GM10847 (cell line): ENCODE results near the gene ZNF277.

Source experiments
- POLR2A ChIP-seq: IDR thresholded peaks from 2 replicates; pipeline ENCODE4 v1.6.1; 2011; ENCODE audit not compliant: insufficient read length; ENCODE audit errors: extremely low read depth

Gene ZNF277

DNA sequence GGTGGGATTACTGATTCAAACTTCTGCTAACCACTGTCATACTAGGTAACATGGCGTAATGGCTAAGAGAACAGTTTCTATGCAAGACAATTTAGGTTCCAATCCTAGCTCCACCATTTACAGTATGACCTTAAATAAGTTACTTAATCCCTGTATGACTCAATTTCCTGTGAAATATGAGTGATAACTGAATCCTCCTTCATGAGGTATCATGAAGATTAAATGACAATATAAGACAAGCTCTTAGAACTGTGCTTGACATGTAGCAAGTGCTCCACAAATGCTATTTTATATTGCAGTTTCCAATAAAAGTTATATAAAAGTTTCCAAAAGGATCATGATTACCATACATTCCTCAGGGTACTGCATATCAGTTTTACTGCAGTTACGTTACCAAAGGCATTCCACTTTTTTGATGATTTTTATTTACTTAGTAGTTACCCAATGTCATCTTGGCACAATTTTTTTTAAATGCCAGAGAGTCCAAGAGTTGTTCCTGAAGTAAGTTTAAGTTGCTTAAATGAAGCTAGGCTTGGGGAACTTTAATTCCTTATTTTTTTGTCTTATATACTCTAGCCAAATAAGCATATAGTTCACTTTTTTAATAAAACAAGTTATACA is 7.3 kb upstream of the ZNF277 start:
- TF ChIP-seq POLR2A: no peak

DNA sequence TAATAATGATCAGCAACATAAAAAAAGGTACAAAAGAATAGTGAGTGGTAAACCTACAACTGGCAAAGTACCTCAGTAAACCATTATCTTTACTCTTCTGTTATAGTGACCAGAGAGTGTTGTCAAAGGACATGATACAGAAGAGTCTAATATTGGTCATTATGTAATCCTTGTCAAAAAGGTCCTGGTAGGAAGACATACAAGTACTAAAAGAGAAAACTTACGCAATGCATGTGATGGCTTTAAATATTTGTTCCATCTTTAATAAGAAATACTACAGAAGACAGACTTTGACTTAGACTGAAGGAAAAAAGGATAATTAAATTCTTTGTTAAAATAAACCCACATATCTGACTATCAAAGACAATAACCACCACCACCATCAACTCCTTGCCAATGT is 6.8 kb upstream of the ZNF277 start:
- no peak for TF ChIP-seq POLR2A

DNA sequence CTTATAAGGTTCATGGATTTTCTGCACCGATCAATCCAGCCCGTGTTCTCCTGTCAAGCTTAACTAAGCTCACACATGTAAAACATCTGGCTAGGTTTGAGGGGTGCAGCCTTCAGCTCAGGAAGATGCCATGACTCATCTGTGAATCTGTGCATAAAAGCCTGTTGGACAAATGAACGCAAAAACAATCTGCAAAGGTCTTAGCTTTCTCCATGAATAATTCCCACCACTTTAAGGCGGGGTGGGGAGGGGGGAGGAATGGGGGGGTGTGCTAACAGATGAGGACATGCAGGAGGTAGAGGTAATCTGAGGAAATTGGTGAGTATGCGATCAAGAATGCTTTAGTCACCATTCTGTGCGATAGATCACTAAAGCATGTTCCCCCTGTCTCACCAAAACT is 5.1 kb upstream of the ZNF277 start:
- TF ChIP-seq POLR2A: no peak

DNA sequence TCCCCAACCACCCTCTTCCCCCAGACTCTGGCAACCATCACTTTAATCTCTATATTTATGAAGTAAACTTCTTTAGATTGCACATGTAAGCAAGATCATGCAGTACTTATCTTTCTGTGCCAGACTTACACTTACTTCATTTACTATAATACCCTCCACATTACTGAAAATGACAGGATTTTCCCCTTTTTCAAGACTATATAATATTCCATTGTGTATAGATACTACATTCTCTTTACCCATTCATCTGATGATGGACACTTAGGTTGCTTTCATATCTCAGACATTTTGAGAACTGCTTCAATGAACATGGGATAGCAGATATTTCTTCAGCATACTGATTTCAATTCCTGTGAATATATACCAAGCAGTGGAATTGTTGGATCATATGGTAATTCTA is 4.7 kb upstream of the ZNF277 start:
- TF ChIP-seq POLR2A: no peak

DNA sequence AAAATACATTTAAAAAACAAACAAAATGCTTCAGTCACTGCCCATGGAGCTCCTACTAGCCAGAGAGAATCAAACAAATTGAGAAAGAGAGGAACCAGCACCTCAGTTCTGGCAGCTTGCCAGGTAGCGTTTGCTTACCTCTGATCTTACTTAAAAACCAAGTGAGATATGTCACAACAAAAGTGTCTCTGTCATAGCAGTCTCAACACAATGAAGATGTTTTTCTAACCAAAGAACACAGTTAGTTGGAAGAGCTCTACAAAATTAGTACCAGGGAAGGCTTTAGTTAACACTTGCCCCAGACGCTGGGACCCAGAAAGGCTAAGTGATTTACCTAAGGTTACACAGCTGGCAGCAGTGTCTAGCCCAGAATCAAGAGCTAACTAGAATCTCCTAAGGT is 3.7 kb upstream of the ZNF277 start:
- TF ChIP-seq POLR2A: no peak

DNA sequence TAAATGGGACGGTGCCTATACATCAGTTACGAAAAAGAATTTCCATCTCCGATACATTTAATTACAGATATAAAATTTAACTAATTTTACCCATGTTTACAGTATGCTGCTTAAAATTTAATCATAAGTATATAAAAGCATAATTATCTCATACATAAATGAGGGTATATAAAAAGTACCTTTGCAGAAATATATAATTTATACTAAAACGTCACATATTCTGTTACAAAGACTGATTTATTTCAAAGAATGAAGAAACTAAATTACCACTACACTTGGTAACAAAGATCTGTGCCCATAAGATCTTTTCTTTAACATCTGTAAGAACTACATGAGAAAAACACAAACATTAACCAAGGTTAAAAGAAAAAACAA is 3.1 kb upstream of the ZNF277 start:
- TF ChIP-seq POLR2A: no peak

DNA sequence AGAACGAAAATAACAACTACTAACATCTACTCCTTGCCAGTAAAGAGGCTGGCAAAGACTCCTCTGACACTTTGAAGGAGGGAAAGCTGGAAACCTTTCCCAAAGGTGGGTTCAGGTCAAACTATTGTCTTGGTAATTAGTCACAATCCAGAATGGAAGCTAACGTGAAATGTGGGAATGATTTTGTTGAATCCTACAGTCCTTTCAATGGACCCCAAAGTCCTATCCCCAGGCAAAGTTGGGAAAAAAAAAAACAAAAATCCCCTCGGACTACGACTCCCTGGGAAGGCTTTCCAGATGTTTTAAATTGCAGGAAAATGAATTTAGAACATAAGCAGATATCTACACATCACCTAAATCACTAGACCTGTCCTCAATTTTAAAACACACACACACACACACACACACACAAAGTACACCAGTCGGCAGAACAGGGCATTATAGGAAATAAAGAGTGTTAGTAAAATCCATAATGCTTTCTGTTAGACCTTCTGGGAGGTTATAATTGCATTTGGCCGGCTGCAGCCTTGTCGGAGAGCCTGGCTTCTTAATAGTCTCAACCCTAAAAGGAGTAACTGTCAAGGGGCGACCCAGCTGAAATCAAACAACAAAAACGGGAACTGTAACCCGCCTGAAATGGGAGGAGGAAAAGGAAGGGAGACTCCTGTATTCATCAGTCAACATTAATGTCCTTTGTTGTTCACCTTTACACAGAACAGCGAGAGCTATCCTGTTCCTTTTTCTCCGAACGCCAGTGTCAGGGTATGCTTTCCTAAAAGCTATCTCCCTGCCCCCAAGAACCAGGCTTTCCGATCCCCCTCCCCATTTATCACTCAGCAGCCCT is 1.8 kb upstream of the ZNF277 start:
- TF ChIP-seq POLR2A: no peak

DNA sequence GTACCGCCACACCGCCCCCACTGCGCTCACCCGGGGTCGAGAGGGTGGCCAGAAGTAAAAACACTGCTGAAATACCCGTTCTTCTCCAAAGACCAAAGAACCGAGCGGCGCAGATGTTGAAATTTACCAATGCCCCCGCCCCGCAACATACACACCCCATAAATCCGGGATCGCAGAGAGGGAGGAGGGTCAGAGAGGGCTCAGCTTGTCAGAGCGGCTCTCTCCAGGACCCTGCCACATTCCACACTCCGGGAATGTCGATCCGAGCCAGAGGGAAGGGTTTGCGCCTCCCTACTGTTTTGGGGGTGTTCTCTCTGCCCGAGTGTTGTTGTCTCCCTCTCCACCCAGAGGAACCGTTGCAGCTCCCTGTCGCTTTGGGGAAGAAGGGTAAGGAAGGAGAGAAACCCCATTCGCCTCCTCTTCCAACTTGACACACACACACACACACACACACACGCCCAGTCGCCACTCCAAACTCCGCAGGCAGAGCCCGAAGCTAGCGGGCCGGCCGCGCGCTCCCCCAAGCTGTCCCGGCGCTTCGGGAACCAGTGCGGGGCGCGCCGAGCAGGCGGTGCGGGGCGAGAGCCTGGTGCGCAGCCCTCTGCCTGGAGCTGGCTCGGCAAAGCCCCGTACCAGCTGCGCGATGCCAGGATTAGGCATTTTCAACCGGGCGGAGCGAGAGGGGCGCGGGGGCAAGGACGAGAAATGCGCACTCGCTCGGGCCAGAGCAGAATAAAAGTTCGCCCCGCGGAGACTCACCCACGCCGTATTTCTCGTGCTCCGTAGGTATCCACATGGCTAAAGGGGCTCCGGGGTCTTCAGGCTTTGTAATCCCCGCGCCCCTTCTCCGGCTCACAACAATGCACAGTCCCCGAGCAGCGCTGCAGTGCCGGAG is 905 bp upstream of the ZNF277 start:
- TF ChIP-seq POLR2A: no peak

DNA sequence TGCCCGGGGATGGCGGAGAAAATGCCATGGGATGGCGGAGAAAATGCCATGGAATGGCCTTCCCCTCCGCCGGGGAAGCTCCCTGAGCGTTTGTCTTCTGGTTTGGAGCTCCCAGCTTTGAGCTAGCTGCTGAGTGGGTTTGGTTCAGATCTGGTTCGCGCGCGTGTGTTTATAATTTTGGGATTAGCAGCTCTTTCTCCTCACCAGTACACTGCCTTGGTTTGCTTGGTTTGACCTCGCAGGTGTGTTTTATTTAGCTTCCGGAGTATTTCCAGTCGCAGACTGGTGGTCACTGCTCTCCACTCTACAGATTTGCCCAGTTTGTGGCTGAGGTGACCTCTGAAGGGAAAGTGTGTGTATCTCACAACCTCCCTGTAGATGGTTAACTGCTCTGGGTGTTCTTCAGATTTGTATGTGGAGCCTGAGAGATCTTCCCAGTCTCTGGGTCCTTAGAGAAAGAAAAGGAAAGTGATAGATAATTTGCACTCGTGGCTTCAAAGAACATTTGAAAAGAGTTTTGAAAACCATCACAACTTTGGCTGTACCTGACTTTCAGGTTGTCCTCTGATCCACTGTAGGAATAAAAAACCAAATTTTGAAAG is 597 bp downstream of the ZNF277 start:
- TF ChIP-seq POLR2A: no peak

DNA sequence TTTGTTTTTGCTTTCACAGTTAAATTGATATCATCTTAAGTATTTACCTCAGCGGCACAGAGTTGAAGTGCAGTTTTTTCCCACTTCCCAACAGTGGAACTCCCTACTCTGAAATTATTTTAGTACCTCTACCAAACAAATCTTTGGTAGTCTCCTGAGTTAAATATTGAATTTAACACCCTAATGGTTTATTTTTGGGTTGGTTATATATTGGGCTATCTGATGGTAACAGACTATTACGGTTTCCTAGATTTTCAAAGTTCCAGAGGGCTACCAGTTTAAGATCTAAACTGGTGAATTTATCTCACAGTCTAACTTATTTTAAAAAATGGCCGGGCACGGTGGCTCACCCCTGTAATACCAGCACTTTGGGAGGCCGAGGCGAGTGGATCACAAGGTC is 1.3 kb downstream of the ZNF277 start:
- TF ChIP-seq POLR2A: no peak

DNA sequence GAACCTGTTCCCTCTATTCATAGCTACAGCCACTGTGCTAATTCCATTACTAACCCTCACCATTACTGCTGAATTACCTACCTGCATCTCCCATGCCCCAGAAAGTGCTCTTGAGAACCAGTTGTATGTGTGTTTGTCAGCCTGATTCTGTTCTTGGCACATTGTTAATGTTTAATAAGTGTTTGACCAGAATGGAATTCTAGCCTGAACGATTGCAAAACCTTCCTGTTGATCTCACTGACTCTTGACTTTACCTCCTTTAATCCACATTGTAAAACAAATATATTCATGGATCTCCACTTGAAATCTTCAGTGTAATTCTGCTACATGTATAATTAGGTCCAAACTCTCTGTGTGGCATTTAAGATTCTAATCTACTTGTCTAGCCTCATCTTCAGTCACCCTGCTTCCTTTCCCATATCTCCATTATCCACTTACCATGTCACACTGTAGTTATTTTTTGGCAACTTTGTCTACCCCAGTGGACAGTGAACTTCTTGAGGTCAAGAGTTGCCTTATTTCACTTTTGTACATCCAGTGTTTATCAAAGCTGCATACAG is 4.9 kb downstream of the ZNF277 start:
- TF ChIP-seq POLR2A: no peak

DNA sequence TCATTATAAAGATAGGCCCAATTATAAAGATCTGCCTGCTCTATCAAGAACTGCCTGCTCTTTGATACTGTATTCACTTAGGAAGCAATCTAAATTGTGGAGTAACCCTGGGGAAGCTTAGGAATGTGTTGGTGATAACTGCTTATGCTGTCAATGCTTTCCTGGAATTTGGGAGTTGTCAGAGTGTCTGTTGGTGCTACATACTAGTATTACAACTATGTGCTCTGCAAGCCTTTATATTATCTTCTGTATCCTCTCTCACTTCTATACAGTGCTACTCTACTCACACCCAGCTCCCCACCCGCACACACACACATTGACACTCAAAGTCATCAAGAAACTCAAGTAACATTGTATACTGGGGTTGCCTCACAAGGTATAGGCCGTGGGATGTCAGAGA is 6.1 kb downstream of the ZNF277 start:
- no peak for TF ChIP-seq POLR2A

DNA sequence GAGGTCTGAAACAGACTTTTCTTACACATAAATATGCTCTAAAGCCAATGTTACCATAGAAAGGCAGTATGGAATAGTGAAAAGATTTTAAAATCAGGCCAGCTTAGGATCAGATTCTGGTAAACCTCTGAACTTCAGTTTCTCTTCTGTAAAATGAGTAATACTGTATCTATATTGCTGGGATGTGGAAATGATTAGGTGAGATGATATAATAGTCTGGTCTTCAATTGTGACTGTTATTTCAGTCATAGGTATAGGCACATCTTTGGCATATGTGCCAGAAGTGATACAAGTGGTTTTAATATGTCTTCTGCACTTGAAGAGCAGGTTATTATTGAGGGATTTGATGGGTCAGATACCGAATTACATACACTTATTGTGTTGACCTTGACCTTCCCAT is 7.2 kb downstream of the ZNF277 start:
- no peak for TF ChIP-seq POLR2A

DNA sequence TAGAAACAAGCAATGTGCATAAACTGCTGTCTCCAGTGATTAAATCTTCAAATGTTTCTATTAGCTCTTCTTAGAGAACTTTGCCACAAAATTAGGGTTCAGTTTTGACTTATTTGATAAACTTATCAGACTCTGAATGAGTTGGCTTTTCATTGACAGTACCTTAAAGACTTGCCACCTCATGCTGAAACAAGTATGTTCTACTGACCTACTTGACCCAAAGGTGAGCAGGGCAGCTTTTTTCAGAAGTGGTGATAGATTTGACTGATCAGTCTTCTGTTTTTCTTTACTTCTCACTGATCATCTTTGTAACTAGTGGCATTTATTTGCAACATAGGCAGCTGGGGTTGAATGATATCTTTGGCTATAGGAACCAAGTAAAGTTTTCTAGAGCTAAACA is 7.8 kb downstream of the ZNF277 start:
- no peak for TF ChIP-seq POLR2A

DNA sequence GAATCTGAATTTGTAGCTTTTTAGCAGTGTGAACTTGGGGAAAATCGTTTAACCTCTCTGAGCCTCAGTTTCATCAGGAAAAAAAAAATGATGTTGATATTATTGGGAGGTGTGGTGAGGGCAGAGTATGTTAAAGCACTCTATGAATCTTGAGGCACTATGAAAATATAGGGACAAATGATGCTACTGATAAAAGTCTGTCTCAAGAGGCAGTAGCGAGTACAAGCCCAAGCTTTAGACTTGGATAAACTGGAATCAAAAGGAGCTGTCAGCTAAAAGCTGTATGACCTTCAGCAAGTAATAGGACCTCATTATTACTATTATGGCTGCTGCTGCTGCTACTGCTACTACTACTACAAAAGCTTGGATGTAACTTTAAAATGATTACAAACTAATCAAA is 8.4 kb downstream of the ZNF277 start:
- TF ChIP-seq POLR2A: no peak
